Mononuclear cell (primary cell): ENCODE data around the gene CDRT4. TPM values are rescaled to one million over a fixed set of nuclear protein-coding genes. Genes with fewer than 3 reads are reported as not detected.

Source experiments
- H3K27me3 ChIP-seq: 2 replicates; pipeline ENCODE4 v1.6.0; 2011; ENCODE audit warnings: low read length, control low read depth; ENCODE audit not compliant: insufficient read depth
- H3K4me1 ChIP-seq: 2 replicates; pipeline ENCODE4 v1.5.1; 2011; ENCODE audit warnings: mild to moderate bottlenecking, low read length, control low read depth; ENCODE audit not compliant: insufficient read depth
- H3K4me3 ChIP-seq: 2 replicates; pipeline ENCODE4 v1.5.1; 2011; ENCODE audit warnings: mild to moderate bottlenecking, low read length, moderate library complexity
- H3K9me3 ChIP-seq: 2 replicates; pipeline ENCODE4 v1.5.1; 2011; ENCODE audit warnings: low read depth, mild to moderate bottlenecking, control low read depth, low read length
- total RNA-seq: library from RNA; depleted of rRNA; stranded (reverse); fragments of >200 nt; gene quantifications from one replicate; pipeline ENCODE4 v1.2.3, GENCODE V29; 2012

Gene CDRT4
- total RNA-seq, 1 donor = 1.3 TPM

- Histone ChIP-seq H3K4me1 (no peaks in the 10 kb centered on the region), H3K9me3 (no peaks in the 10 kb centered on the region), H3K4me3 (no peak overlapping the region), H3K27me3 (no peaks in the 10 kb centered on the region)
These were observed 12.3 kb upstream of the CDRT4 start for GRCh38 chr17:15479703-15480102.

GRCh38 chr17:15478845-15479244 is 11.4 kb upstream of the CDRT4 start:
- H3K4me1 ChIP-seq = no peaks in the 10 kb centered on the region
- H3K9me3 ChIP-seq = no peaks in the 10 kb centered on the region
- no peak overlapping the region for H3K4me3 ChIP-seq
- H3K27me3 ChIP-seq = no peaks in the 10 kb centered on the region

- no peaks in the 10 kb centered on the region for H3K27me3 ChIP-seq
- no peak overlapping the region for H3K4me3 ChIP-seq
- no peaks in the 10 kb centered on the region for H3K9me3 ChIP-seq
- no peaks in the 10 kb centered on the region for H3K4me1 ChIP-seq
These were observed 8.4 kb upstream of the CDRT4 start for GRCh38 chr17:15475631-15476354.

GRCh38 chr17:15472891-15473290 is 5.5 kb upstream of the CDRT4 start:
- no peaks in the 10 kb centered on the region for H3K4me1 ChIP-seq
- no peaks in the 10 kb centered on the region for H3K27me3 ChIP-seq

DNA sequence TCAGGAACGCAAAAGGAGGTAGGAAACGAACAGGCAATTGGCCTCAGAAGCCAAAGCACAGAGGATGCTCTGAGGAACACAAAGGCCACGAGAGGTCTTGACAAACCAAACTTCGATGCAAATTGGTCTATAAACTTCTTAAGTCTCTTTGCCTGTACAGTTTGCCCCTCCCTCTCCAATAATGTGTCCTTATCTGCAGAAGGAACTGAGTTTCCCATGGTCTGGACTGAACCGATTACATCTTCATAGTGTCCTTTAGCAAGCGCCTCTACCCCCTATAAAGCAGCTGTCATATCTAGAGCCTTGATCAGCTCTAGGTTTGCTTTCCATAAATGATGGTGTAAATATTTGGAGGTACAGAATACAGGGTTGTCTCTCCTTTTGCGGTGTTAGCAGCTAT is 3.1 kb upstream of the CDRT4 start:
- no peak overlapping the region for H3K4me3 ChIP-seq
- no peaks in the 10 kb centered on the region for H3K4me1 ChIP-seq
- no peaks in the 10 kb centered on the region for H3K9me3 ChIP-seq
- H3K27me3 ChIP-seq = no peaks in the 10 kb centered on the region

More at GRCh38 chr17:15472891-15473290, 5.5 kb upstream of the CDRT4 start:
- Histone ChIP-seq H3K4me3 (no peak overlapping the region), H3K9me3 (no peaks in the 10 kb centered on the region)

- no peaks in the 10 kb centered on the region for H3K27me3 ChIP-seq
- no peak overlapping the region for H3K4me3 ChIP-seq
- H3K9me3 ChIP-seq = no peaks in the 10 kb centered on the region
- no peaks in the 10 kb centered on the region for H3K4me1 ChIP-seq
These were observed 1.8 kb upstream of the CDRT4 start for GRCh38 chr17:15469260-15469659.

GRCh38 chr17:15468126-15468525 is 705 bp upstream of the CDRT4 start:
- Histone ChIP-seq H3K4me3 (no peak overlapping the region), H3K9me3 (no peaks in the 10 kb centered on the region), H3K27me3 (no peaks in the 10 kb centered on the region), H3K4me1 (no peaks in the 10 kb centered on the region)

DNA sequence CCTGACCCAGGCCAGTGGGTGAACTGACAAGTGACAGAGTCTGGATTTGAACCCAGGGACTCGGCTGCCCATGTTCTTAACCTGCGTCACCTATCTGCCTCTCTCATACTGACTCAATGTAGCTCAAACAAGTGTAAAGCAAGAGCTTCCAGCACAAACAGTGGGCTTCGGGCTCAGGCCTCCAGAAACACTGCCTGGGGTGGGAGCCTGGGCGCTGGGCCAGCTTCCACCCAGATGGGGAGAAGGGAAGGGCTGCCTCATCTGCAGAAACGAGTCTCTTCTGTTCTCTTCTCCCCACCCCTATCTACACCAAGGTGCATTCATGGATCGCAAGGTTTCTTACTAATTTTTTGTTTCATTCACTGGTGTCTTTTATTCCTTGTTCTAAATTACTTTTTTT is 1.3 kb downstream of the CDRT4 start:
- Histone ChIP-seq H3K9me3 (no peaks in the 10 kb centered on the region), H3K4me3 (no peak overlapping the region), H3K27me3 (no peaks in the 10 kb centered on the region), H3K4me1 (no peaks in the 10 kb centered on the region)

- no peaks in the 10 kb centered on the region for H3K27me3 ChIP-seq
- no peaks in the 10 kb centered on the region for H3K4me1 ChIP-seq
- H3K4me3 ChIP-seq = no peak overlapping the region
- no peaks in the 10 kb centered on the region for H3K9me3 ChIP-seq
These were observed 2.2 kb downstream of the CDRT4 start for GRCh38 chr17:15465045-15465701.

DNA sequence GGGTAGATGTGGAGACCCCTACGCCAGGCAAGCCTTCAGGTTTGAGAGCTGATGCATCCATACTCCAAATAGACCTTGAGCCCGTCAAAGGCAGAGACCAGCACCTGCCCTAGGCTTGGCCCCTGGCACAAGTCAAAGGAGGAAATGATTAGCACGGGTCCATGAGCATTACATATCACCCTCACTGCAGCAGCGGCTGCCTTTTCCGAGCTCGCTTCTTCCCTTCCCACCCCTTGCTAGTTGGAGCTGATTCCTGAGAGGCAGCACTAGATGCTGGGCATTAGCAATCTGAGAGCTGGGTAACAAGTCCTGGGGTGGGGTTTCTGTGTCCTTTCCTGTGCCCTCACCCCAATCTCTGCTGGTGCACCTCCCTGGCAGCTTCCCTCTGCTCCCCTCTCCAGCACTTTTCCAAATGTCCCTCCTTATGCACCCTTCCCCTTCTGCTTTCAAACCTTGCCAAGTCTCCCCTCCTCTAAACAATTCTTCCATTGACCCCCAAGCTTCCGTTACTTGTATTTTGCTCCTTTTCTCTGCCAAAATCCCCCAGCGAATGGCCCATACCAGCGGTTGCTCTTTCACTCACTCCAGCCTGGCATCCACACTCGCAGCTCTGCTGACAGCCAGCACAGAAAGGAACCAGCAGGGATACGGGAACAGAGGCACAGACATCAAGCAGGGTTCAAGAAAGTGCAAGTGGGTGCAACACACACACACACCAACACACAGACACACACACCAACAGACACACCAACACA is 3.0 kb downstream of the CDRT4 start:
- H3K27me3 ChIP-seq = no peaks in the 10 kb centered on the region
- H3K4me1 ChIP-seq = no peaks in the 10 kb centered on the region
- H3K9me3 ChIP-seq = no peaks in the 10 kb centered on the region
- no peak overlapping the region for H3K4me3 ChIP-seq

DNA sequence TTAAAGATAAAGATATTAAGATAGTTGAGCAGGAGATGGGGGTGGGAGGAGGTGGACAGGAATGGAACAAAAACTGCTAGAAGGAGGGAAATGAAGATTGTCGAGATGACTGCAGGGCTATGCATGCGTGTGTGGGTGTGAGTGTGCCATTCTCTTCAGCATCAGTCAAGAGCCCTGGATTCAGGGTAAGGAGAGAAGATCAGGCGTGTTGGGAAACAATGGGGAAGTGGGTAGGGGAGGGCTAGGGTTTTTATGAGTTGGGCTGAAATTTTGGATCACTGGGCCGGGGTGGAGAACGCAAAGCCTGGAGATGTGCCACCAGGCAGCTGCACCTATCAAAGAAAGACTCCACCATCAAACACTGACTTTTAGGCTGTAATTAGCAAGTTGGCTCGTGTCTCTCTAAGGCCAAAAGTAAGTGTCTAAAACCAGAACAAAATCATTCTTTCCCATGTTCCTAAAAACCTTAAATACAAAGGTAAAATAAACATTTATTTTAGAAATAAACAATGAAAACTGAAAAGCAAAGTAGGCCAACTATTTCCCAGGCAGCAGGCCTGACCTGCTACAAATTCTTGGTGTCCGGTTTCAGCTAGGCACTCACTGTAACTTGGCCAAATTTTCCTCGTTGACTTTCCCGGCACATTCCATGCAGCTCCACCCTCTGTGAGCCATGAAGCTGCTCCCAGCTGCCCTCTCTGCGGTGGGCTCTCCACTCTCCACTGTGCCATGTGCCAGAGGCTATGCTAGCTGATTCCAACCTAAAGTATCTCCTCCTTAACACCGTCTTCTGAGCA is 4.2 kb downstream of the CDRT4 start:
- no peak overlapping the region for H3K4me3 ChIP-seq
- no peaks in the 10 kb centered on the region for H3K4me1 ChIP-seq
- H3K27me3 ChIP-seq = no peaks in the 10 kb centered on the region
- H3K9me3 ChIP-seq = no peaks in the 10 kb centered on the region

- H3K4me1 ChIP-seq = no peaks in the 10 kb centered on the region
- H3K4me3 ChIP-seq = no peak overlapping the region
- no peaks in the 10 kb centered on the region for H3K27me3 ChIP-seq
- no peaks in the 10 kb centered on the region for H3K9me3 ChIP-seq
These were observed 9.7 kb downstream of the CDRT4 start for GRCh38 chr17:15457723-15458094.

DNA sequence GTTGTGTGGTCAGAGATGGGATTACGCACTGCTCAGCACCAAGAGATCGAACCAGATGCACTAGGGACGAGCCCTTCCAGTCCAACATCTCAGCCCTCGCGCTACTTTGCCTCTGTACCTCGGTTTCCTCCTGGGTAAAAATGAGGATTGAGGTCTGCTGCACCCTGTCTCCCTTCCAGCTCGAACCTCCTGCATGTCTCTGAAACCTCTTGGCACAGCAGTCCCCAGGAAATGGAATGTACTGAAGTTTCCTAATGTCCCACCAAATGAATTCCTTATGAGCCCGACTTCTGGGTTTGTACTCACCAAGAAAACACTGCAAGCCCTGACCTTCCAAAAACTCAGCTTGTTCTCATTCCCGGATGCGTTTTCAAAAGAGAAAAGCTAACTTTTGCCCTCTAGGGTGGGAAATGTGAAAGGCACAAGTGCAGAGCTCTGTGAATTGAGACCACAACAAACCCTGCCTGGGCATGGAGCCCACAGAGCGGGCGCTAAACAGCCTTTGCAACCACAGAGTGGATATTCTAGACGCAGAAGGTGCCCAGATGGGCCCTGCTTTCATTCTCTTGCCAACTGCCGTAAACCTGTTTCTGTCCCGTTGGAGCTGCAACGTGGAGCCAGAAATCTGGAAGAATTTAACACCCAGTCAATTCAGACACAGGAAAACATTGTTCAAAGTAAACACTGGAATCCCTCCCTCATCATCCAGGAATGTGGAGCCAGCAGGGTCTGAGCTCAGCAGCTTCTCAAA is 10.3 kb downstream of the CDRT4 start:
- Histone ChIP-seq H3K9me3 (no peaks in the 10 kb centered on the region), H3K4me3 (no peak overlapping the region), H3K27me3 (no peaks in the 10 kb centered on the region), H3K4me1 (no peaks in the 10 kb centered on the region)

DNA sequence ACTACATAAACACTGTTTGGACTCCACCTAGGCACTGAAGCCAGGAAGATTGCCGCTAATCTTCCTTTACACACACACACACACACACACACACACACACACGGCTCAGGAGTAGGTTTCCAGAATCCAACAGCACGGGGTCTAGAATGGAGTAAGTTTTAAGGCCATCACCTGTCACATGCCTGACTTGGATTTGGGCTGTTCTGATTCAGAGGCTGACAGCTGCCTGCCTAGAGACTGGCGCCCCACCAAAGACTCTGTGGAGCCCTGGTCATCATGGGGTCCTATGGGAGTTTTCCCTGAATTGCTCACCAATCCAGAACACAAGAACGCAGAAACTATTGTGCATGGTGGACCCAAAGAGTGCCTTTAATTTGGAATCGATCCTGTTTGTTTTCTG is 10.9 kb downstream of the CDRT4 start:
- H3K4me3 ChIP-seq = no peak overlapping the region
- no peaks in the 10 kb centered on the region for H3K4me1 ChIP-seq
- H3K9me3 ChIP-seq = no peaks in the 10 kb centered on the region
- no peaks in the 10 kb centered on the region for H3K27me3 ChIP-seq
